Colon (tissue), 2 donors: ENCODE measurements around the gene SNX3.
"Not testable (repeated sequence)": the region's sequence is repeated elsewhere in the genome, so short reads cannot be mapped to it uniquely, and the experiment has no call there.

Source experiments
- FAIRE-seq: peaks from 2 replicates; lab custom pipeline; 2012; peaks lifted over from hg19 to GRCh38; lab: Jason Lieb, UNC
- donor health status: control.
- donor health status: control.

The SNX3 gene

GRCh38 chr6:108260126-108260808 is 573 bp downstream of the SNX3 start:
- no peak for FAIRE-seq

- FAIRE-seq, result no peak
Measured at GRCh38 chr6:108254433-108255410, 6.1 kb downstream of the SNX3 start.

- no peak for FAIRE-seq
Measured at GRCh38 chr6:108253241-108253640, 7.6 kb downstream of the SNX3 start.

GRCh38 chr6:108252055-108252454 is 8.8 kb downstream of the SNX3 start:
- no peak for FAIRE-seq

- FAIRE-seq, result no peak
Measured at GRCh38 chr6:108251252-108251651, 9.6 kb downstream of the SNX3 start.

- FAIRE-seq, result no peak
Measured at GRCh38 chr6:108250240-108250866, 10.5 kb downstream of the SNX3 start.

- no peak for FAIRE-seq
Measured at GRCh38 chr6:108247965-108248536, 12.8 kb downstream of the SNX3 start.

- FAIRE-seq, result not testable (repeated sequence)
Measured at GRCh38 chr6:108245095-108245494, 15.7 kb downstream of the SNX3 start.

GRCh38 chr6:108243836-108244235 is 17.0 kb downstream of the SNX3 start:
- FAIRE-seq, result no peak

- FAIRE-seq, result no peak
Measured at GRCh38 chr6:108242721-108243120, 18.1 kb downstream of the SNX3 start.

GRCh38 chr6:108242259-108242658 is 18.6 kb downstream of the SNX3 start:
- FAIRE-seq, result no peak

GRCh38 chr6:108238322-108238721 is 22.5 kb downstream of the SNX3 start:
- no peak for FAIRE-seq

- FAIRE-seq, result peak; percentile 5
Measured at GRCh38 chr6:108236791-108237190, 24.0 kb downstream of the SNX3 start.

- no peak for FAIRE-seq
Measured at GRCh38 chr6:108235127-108235526, 25.7 kb downstream of the SNX3 start.

GRCh38 chr6:108228416-108228815 is 32.4 kb downstream of the SNX3 start:
- no peak for FAIRE-seq

- no peak for FAIRE-seq
Measured at GRCh38 chr6:108227290-108227689, 33.5 kb downstream of the SNX3 start.

- FAIRE-seq, result no peak
Measured at GRCh38 chr6:108222504-108222903, 38.3 kb downstream of the SNX3 start.

GRCh38 chr6:108222064-108222463 is 38.8 kb downstream of the SNX3 start:
- no peak for FAIRE-seq

GRCh38 chr6:108211671-108212070 is 49.2 kb downstream of the SNX3 start:
- no peak for FAIRE-seq

GRCh38 chr6:108210556-108210955 is 50.3 kb downstream of the SNX3 start:
- no peak for FAIRE-seq

- FAIRE-seq, result no peak
Measured at GRCh38 chr6:108209738-108210137, 51.1 kb downstream of the SNX3 start.

GRCh38 chr6:108207013-108207412 is 53.8 kb downstream of the SNX3 start:
- no peak for FAIRE-seq
